ENCODE data around the gene AGAP3.

GRCh38 chr7:151144387-151144786 is 58.1 kb downstream of the AGAP3 start:
- TF ChIP-seq, protein P1, sequence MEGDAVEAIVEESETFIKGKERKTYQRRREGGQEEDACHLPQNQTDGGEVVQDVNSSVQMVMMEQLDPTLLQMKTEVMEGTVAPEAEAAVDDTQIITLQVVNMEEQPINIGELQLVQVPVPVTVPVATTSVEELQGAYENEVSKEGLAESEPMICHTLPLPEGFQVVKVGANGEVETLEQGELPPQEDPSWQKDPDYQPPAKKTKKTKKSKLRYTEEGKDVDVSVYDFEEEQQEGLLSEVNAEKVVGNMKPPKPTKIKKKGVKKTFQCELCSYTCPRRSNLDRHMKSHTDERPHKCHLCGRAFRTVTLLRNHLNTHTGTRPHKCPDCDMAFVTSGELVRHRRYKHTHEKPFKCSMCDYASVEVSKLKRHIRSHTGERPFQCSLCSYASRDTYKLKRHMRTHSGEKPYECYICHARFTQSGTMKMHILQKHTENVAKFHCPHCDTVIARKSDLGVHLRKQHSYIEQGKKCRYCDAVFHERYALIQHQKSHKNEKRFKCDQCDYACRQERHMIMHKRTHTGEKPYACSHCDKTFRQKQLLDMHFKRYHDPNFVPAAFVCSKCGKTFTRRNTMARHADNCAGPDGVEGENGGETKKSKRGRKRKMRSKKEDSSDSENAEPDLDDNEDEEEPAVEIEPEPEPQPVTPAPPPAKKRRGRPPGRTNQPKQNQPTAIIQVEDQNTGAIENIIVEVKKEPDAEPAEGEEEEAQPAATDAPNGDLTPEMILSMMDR (IDR thresholded peaks at IDR 0.05), result no peak
- TF ChIP-seq POLR2A (IDR thresholded peaks at IDR 0.05), result no peak
